Neural cell (in vitro differentiated cells): ENCODE results near the gene ST3GAL4.

Experiments used
- RAD21 ChIP-seq: fragments of 450-650 bp; conservative IDR thresholded peaks from 2 replicates; pipeline ENCODE4 v1.6.1; 2014; ENCODE audit warnings: antibody characterized with exemption, mild to moderate bottlenecking, moderate library complexity
- SMC3 ChIP-seq: fragments of 450-650 bp; conservative IDR thresholded peaks from 2 replicates; pipeline ENCODE4 v1.6.1; 2014; ENCODE audit warnings: antibody characterized with exemption, mild to moderate bottlenecking, moderate library complexity; ENCODE audit not compliant: poor library complexity
- TF ChIP-seq, protein P1 (sequence below): fragments of 450-650 bp; IDR thresholded peaks from 2 replicates; pipeline ENCODE4 v1.5.1; 2014; ENCODE audit warnings: antibody characterized with exemption, mild to moderate bottlenecking, moderate library complexity; ENCODE audit not compliant: poor library complexity, severe bottlenecking

DNA sequence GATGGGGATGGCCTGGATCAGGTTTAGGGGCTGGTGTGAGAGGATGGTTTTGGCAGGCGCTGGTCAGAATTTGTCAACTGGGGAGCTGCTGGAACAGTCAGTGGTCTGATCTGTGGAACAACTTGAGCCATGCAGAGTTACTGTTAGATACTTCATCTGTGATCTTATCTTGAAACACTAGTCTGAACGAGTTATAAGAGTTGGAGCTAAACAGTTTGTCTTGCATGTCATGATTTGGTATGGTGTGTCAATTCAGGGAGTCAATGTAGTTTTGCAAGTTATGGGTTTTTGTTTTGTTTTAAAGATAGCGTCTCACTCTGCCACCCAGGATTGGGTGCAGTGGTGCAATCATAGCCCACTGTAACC lies 54.1 kb downstream of the ST3GAL4 start:
- no peak for TF ChIP-seq RAD21
- TF ChIP-seq, protein P1, sequence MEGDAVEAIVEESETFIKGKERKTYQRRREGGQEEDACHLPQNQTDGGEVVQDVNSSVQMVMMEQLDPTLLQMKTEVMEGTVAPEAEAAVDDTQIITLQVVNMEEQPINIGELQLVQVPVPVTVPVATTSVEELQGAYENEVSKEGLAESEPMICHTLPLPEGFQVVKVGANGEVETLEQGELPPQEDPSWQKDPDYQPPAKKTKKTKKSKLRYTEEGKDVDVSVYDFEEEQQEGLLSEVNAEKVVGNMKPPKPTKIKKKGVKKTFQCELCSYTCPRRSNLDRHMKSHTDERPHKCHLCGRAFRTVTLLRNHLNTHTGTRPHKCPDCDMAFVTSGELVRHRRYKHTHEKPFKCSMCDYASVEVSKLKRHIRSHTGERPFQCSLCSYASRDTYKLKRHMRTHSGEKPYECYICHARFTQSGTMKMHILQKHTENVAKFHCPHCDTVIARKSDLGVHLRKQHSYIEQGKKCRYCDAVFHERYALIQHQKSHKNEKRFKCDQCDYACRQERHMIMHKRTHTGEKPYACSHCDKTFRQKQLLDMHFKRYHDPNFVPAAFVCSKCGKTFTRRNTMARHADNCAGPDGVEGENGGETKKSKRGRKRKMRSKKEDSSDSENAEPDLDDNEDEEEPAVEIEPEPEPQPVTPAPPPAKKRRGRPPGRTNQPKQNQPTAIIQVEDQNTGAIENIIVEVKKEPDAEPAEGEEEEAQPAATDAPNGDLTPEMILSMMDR = no peak
- TF ChIP-seq SMC3 = no peak
